HG03457 (cell line): Measurements from ENCODE around the gene APMAP.

Source experiments
- ATAC-seq: cut with Tn5 transposase; IDR thresholded peaks from one replicate; pipeline ENCODE4 v1.9.1; 2021; ENCODE audit warnings: moderate number of reproducible peaks; ENCODE audit not compliant: unreplicated experiment

The APMAP gene

DNA sequence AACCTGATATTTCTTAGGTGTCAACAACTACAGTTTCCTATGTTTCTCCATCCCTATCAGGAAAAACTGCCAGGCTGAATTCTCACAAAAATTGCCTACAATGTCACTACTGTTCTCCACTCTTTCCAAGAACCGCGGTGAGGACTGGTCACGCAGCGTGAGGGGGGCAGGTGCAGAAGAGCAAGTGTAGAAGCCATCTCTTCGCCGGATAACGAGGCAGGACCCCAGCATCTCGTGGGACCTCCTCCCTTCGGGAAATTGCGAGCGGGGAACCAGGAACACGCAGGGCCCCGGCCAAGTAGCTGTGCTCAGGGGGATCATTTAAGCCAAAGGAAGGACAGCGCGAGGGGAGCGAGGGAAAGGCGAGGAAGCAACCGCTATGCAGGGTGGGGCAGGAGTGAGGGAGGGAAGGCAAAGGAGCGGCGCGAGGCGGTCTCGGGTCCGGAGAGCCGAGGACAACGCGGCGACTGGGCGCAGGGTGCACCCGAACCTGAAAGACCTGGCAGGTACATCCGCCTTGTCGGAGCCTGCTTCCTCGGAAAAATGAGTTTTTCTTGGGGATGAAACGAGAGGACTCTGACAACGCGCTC lies 559 bp downstream of the APMAP start:
- ATAC-seq = peak; percentile 19

DNA sequence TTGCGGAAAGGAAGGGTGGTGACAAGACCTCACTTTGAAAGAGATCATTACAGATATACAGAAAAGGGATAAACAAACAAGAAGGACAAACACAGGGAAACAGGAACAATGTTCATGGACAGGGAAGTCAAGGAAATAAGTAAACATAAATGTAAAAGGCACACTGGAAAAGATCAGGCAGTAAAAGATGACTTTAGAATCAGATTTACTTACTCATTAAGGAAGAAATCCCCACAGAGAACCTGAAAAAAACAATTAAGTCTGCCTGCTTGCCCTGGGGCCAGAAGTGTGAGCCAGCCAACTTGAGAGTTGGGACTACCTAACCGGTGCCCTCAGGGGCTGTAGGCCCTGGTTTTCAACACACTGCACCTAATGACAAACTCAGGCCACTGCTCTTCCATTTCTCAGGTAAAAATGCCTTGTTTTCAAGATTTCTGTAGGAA lies 1.7 kb downstream of the APMAP start:
- no peak for ATAC-seq

DNA sequence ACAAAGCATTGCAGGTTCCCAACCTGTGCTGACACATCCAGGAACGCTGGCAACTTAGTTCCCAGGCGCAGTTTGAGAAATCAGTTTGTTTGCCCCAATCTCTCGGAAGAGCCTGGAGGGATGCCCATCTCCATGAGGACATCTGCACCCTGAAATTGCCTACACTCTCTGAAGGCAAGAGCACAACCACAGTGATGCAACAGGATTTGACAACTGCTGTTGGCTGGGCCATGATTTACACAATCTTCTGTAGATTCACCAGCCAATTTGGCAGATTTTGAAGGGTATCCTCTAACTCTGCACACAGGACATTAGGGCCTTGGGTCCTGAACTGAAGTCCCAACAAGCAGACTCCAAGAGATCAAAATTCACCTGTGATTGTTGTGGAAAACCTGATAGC lies 3.4 kb downstream of the APMAP start:
- ATAC-seq = no peak

DNA sequence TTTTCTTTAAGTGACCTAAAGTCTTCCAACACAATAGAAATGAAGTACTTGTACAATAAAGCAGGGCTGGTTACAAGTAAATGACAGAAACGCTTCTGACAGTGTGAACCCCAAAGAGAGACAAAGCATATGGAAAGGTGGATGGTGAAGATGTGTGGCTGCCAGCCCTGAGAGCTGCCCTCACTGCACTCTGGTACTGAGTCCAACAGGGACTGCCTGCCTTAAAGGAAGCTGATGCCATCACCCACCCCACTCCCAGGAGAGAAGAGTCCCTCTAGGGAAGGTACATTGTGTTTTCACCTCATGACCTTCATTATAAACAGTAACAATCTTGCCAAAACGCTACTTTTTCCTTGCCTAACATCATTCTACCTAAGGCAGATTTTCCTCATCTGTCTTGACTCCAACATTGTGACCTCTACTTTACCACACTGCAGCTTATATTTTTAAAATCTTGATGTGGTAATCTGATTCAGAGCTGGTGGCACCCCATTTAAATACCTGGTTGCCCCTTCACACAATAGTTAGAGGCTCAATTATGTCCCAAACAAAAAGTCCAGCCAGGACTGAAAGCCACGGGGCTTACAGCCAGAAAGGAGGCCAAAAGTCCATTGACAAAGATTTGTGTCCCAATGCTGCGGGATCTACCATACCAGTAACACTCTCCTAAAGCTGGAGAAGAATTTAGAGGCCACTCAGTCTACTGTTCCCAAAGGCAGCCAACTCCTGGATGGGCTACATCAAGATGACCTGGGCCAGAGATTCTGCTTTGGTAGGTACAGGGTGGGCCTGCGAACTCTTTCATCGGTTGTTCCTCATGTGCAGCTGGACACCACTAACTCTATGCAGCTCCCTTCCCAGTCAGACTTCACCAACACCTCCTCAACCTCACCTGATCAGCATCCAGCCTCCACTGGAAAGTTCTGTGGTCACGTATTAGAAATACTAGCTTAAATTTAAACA lies 4.4 kb downstream of the APMAP start:
- ATAC-seq = no peak

DNA sequence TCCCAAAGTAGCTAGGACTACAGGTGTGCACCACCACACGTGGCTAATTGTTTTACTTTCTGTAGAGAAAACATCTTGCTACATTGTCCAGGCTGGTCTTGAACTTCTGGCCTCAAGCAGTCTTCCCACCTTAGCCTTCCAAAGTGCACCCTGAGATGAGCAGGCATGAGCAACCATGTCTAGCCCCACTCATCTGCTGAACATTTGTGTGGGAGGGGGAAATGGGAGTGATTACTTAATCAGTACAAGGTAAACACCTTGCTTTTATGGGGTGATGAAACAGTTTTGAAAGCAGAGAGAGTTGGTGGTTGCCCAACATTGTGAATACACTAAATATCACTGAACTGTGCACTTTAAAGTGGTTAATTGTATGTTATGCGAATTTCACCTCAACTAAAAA lies 5.3 kb downstream of the APMAP start:
- no peak for ATAC-seq

DNA sequence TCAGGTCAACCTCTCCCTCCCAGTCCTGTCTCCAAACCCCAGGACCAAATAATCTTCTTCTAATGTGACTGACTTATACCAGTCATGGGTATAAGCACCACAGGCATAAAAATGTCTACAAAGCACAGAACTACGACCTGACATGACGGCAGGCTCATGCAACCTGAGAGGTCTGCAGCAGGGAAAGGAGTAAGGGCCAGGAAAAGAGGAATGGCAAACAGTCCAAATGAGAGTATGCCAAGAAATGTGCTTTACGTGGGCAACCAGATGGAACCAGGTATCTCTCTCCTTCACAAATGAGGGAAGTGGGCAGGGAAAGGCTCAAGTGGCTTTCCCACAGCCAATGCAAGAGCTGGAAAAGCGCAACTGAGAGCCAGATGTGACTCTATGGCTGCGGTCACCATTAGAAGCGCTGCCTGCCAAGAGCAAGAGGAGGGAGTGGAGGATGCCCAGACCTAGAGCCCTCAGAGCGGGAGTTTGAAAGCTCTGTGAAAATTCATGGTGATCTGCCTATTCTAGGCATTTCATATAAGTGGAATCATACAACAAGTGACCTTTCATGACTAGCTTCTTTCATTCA lies 6.0 kb downstream of the APMAP start:
- no peak for ATAC-seq

DNA sequence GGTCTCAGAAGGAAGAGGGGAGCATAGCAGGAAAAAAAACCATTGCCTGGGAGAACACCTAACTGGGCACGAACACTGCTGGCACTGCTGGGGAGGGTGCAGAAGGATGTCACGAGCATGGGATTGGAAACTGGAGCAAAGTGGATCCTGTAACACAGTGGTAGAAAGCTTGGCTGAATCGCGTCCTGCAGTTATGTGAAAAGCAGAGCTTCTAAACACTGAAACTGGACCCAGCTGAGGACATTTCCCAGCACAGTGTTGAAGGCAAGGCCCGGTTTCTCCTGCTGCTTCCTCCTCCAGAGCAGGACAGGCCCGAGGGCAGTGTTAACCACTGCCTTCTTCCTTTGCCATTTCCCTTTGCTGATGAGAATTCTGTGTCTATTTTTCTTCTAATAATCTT lies 6.7 kb downstream of the APMAP start:
- no peak for ATAC-seq

DNA sequence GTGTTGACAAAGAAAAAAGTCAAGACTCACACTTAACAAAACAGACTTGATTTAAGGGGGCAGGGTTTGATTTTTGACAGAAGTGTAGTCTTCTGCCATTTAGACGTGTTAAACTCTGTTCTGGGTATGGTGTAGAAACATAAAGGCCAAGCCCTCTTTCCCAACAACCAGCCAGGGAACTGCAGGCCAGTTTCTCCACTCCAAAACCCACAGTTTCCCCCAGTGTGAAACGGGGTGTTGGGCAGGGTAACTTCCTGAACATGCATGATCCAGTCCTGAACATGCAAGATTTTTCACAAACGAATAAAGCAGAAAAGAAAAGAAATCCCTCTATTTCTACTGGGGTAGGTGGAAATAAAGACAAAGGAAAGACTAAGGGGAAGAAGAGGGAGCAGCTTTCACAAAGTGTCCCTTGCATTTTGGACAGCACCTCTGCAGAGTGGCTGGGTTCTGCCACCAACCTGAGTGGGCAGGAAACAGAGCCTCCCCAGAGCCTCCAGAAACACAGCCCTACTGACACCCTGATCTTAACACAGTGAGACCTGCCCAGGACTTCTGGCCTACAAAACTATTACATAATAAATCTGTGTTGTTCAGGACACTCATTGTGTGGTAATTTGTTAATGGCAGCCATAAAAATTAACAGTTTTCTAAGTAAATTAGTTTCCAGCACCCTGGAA lies 7.5 kb downstream of the APMAP start:
- ATAC-seq = no peak

DNA sequence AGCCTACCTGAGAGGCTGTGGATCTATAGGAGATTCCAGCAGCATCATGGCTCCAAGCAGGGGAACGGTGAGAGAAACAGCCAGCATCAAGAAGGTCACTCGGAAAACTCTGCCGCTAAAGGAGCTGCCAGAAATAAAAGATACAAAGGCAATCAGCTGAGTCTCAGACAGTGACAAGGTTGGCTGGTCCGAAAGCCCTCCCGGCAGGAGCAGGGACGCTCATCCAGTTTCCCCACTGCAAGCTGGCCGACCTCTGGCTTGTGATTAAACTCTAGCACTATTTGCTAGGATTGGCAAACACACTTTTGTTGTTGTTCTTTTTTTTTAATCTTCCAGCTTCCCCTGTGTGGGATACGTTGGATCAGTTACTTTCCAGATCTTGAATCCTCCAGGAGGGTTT lies 8.7 kb downstream of the APMAP start:
- no peak for ATAC-seq

DNA sequence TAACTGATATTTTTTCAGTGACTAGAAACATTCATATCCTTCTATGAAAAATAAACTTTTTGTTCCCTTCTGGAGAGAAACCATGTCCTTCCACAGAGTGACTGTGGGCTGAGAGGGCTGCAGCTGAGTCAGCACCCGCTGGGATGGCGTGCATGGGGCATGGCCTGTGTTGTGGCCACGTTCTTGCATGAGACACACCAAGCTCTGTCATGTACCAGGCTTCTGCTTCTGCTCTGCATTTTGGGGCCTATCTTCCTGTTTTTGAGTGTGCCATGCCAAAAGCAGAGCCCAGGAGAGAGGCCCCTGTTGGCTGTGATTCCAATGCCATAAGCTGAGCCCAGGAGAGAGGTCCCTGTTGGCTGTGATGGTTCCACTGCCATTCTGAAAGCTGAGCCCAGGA lies 10.8 kb downstream of the APMAP start:
- ATAC-seq = no peak

DNA sequence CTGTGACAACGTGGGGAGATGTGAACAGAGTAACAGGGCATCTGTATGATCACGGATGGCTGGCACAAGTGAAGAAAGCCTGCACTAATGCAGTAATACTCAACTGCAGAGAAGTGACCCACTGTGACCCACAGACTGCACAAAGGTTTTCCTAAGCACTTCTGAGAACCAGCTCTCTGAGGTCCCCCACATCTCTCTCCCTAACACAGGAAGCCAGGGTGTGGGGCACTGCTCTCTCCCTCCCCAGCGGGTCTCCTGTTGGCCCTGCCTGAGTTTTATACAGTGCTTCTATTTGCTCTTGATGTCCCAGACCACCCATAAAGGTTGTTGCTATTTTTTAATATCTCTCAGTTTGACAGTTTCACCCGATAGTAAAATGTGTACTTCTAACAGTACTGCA lies 11.3 kb downstream of the APMAP start:
- ATAC-seq = no peak

DNA sequence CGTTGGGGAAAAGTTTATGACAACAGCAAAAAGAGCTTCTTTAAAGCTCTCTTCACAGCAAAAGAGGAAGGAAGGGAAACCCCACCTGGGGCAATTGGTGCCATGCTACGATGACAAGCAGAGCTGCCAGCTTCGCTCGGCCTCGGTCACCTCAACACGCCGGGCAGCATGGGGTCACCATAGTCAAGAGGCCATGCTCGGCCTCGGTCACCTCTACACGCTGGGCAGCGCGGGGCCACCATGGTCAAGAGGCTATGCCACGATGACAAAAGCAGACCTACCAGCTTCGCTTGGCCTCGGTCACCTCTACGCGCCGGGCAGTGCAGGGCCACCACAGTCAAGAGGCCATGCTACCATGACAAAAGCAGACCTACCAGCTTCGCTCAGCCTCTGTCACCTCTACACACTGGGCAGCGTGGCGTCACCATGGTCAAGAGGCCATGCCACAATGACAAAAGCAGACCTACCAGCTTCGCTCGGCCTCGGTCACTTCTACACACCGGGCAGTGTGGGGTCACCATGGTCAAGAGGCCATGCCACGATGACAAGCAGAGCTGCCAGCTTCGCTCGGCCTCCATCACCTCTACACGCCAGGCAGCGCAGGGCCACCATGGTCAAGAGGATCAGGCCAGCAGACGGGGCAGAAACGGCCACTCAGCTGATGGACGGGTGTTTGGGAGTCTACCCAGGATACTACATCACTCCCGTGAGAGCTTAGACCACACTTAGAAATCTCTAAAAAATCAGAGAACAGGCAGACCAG lies 12.1 kb downstream of the APMAP start:
- no peak for ATAC-seq

DNA sequence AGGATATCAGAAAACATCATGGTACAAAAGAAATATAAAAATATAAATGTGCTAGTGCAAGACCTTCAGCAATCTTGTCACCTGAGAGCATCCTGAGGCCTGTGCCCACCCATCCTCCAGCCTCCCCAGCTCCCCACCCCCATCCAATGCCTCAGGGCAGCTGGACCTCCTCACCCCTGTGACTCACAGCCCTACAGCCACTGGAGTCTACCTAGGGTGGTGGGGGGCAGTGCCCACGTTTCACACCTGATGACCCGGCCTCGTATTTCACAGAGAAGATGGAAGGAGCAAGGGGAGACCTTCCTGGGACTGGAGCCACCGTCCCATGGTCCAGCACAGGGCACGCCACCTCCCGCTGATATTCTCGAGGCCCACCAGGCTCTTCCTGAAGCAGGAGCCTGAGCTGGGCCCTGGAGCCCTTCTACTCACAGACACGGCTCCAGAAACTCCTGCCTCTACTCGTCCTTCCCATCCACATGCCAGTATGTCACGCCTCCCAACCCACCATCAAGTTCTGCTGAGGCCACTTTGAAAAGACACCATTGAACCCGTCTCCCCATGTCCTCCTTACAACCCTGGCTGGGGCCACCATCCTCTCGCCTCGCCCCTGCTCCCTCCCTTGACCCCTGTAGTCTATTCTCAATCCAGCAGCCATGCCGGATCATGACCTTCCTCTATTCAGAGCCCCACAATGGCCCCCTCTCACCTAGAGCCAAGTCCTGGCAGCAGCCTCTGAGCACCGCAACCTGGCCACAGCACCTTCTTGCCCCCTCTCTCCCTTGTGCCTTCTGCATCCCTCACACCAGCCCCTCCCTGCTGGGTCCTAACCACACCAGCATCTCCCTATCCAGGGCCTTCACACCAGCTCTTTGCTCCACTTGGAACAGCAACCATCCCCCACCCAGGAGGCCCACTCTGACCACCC lies 13.3 kb downstream of the APMAP start:
- no peak for ATAC-seq

DNA sequence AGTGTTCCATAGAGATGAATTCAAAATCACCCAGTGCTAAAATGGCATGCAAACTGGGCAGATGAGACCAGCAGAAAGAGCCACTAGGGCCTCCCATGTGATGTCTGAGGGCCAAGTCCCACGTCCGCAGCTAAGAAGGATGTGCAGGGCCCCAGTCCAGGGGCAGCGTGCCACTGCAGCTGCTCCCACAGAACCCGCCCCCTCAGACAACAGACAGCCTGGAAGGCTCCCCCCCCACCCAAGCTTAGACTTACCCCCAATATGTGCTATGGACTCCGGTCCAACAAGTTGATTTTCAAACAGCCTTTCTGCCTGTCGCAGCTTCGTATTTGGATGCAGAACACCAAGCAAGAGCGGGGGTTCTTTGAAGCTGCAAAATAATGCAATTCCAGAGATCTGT lies 14.0 kb downstream of the APMAP start:
- no peak for ATAC-seq

DNA sequence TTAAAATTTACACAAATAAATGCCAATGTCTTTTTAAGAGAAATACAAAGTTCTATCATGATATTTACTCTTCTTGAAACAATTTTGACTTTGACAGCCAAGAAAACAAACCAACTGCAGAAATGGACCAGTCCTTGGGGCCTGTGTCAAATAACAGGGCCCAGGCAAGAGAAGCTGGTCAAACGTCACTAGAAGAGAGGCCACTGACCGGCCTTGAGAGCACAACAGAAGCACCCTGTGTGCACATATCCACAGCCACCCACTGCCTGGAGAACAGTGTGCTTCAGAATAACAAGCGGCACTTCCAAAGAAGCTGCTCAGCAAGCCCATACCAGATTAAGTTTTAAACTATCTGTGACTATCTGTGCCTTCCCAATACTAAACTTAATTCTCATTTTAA lies 14.8 kb downstream of the APMAP start:
- no peak for ATAC-seq

DNA sequence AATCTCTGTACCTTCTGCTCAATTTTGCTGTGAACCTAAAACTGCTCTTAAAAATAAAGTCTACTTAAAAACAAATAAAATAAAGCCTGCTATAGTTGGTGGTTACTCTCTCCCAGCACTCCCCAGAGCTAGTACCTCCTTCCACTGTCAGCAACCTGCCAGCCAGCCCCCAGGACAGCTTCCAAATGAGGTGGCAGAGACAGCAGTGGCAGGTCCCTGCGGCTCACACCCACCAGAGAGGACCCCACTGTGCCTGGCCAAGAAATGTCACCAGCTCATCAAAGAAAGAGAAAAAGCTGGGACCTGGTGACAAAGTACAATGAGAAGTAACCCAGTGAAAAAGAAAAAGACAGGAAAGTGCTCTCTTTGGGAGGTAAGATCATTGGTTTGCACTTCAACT lies 15.2 kb downstream of the APMAP start:
- ATAC-seq = no peak

DNA sequence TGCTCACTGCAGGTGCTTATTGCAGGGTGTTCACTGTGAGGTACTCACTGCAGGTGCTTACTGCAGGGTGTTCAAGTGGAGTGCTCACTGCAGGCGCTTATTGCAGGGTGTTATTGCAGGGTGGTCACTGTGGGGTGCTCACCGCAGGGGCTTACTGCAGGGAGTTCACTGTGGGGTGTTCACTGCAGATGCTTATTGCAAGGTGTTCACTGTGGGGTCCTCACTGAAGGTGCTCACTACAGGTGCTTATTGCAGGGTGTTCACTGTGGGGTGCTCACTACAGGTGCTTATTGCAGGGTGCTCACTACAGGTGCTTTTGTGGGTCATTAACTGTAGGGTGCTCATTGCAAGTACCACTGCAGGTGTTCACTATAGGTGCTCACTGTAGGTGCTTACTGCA lies 20.2 kb downstream of the APMAP start:
- ATAC-seq = no peak

DNA sequence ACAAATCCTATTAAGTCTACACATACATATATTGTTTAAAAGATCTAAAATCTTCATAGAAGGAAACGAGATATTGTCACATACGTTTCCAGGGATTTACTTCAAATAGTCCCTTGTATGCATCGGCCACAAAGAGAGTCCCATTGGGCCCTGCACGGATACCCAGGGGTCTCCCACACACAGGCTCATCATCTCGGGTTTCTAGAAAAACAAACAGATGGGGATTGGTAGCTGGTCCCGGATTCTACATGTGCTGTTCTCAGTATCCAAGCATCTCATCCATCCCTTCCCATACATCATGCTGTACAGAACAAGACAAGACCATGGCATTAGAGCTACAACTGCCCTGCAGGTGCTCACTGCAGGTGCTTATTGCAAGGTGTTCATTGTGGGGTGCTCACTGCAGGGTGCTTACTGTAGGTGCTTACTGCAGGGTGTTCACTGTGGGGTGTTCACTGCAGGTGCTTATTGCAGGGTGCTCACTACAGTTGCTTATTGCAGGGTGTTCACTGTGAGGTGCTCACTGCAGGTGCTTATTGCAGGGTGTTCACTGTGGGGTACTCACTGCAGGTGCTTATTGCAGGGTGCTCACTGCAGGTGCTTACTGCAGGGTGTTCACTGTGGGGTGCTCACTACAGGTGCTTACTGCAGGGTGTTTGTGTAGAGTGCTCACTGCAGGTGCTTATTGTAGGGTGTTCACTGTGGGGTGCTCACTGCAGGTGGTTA lies 21.0 kb downstream of the APMAP start:
- ATAC-seq = no peak

DNA sequence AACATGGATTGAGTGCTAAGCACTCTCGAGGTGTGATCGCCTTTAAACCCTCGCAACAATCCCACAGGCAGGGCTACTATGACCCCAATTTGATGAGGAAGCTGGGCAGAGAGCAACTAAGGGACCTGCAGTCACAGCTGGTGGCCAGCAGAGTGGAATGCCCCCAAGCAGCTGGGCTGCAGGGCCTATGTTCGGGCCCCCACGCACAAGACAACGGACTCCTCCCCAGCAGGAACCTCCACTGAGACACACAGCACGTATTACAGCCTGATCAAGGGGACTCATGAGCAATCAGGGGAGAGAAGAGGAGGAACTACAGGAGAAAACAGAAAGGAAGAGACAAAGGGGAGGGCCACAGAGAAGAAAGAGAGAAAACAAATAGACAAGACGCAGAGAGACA lies 21.8 kb downstream of the APMAP start:
- ATAC-seq = no peak
